ENCODE data around the gene PRPH2. TPM values are rescaled to one million over a fixed set of nuclear protein-coding genes. Genes with fewer than 3 reads are reported as not detected.

PRPH2 gene, protein sequence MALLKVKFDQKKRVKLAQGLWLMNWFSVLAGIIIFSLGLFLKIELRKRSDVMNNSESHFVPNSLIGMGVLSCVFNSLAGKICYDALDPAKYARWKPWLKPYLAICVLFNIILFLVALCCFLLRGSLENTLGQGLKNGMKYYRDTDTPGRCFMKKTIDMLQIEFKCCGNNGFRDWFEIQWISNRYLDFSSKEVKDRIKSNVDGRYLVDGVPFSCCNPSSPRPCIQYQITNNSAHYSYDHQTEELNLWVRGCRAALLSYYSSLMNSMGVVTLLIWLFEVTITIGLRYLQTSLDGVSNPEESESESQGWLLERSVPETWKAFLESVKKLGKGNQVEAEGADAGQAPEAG
- total RNA-seq, result 0.27 TPM

DNA sequence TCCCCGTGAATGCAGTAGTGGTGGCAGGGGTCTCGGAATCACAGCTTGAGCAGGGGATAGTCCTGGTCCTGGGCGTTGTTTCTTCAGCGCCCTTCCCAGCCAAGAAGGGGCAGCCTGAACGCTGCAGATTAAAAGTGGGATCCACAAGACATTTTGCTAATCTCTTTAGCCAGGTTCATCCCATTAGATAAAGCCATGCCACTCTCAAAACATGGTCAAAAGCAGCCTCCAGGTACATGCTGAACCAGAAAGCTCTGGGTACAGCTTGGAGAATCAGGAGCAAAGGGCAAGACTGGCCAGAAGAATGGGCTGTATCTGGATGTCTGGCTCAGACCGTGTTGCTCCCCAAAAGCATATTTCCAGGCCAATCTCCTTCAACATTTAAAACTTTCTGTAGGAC, at the start of gene PRPH2:
Gene PRPH2, minus strand, starts transcription at position 101 of the 400 bp plus-strand sequence. CDS start 263 bp downstream, outside the sequence.
- no peak for DNase-seq (ENCODE audit: low read depth in 2 of 3, low spot score in 2 of 3)

DNA sequence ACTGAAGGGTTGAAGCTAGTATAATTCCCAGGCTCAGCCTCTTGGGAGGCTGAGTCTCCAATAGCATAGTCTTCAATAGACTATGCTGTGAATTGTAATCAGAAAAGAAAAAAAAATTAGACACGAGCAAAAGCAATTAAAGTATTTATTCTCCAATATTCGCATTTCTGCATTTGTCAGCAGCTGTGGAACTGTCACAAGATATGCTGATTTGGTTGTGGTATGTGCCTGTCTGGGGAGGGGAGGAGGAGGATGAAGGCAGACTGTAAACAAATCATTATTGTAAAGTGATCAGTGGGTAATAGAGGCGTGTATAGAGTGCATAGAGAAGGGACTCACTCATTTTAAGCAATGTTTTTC, 49.3 kb upstream of the PRPH2 start:
- DNase-seq (ENCODE audit: low read depth in 2 of 3, low spot score in 2 of 3), result no peak

DNA sequence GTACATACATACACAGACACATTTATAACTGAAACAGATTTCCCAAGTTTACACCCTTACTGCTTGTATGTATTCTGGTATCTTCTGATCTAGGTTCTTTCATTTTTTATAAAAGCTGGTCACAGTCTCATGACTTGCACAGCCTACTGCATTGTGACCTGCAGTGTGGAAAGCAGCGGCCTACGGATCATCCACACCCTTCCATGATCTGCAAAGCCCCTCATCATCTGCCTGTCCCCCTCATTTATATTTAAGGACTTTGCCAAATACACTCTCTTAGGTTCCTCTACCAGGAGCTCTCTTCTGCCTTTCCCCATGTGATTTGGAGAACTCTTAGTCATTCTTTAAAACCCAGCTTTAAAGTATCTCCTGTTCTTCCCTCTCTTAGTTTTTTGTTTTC, 47.4 kb upstream of the PRPH2 start:
- no peak for DNase-seq (ENCODE audit: low read depth in 2 of 3, low spot score in 2 of 3)

DNA sequence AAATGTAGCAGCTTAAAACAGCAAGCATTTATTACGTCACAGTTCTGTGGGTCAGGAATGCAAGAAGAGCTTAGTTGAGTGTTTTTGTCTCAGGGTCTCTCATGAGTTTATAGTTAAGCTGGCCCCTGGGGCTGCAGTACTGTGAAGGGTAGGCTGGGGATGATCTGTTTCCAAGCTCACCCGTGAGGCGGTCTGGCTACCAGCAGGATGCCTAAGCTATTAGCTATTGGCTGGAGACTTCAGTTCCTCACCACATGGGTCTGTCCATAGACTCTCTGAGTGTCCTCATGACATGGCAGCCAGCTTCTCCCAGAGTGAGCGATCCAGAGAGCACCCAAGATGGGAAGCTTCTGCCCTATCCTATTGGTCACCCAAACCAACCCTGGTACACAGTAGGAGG, 46.7 kb upstream of the PRPH2 start:
- no peak for DNase-seq (ENCODE audit: low read depth in 2 of 3, low spot score in 2 of 3)

DNA sequence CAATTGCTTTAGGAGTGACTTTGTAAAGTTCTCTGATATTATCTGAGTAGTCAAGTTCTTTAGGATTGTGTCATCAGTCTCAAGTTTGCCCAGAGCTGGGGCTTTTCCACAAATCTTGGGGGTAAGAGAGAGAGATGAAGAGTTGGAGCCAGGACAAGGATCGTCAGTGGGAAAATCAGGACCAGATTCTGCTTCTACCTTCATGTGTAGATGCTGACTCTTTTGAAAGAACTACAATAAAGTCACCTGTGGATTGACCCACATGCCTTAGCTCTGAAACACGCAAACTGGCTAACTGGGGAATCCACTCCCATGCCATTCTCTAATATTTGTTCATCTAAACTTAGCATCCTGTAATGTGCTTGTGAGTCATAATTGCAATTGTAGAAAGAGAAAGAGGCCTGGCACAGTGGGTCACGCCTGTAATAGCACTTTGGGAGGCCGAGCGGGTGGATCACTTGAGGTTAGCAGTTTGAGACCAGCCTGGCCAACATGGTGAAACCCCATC, 43.8 kb upstream of the PRPH2 start:
- no peak for DNase-seq (ENCODE audit: low read depth in 2 of 3, low spot score in 2 of 3)

DNA sequence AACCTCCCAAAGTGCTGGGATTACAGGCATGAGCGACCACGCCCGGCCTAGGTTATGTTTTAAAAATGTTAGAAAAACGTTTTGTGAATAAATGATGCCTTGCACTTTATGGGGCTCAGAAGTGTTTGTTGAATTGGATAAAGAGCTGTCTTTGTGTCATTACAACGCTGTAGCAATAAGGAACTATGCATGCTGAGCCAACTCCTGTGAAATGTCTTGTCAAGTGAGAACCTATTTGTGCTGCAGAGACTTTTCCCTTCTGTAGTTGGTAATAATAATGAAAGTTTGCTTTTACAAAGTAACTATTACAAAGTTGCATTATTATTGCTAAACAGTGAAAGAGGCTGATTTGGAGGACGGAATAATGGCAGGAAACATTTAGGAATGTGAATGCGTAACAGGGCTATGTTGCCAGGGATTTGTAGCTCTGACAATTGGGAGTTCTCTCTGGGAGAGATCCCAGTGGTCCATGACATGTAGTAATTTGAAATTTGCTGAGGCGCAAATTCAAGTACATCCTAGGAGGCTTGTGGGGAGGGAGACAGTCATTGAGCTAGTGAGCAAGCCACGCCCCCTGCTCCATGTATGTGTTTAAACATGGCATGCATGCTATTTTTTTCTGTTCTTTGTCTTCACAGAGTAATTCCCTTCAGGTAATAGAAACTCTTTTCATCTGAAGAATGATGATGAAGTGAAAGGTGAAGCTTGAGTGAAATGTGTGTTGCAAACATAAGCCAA, 42.7 kb upstream of the PRPH2 start:
- DNase-seq (ENCODE audit: low read depth in 2 of 3, low spot score in 2 of 3), result no peak

DNA sequence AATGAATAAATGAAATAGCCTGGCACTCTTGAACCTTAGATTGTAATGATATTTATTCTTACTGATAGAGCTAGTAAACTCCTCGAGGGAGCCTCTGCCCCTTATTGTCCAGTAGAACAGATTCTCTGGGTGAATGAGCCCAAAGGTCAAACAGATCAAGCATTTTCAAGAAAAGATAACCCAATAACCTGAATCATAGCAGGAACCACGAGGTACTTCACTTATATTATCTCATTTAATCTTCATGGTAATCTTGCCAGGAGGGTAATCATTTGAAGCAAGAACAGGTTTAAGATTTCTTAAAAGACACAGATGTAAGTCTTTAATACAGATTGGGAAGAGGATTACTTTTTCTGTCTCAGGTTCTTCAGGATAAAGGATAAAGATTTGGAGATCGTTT, 40.6 kb upstream of the PRPH2 start:
- DNase-seq (ENCODE audit: low read depth in 2 of 3, low spot score in 2 of 3), result no peak

DNA sequence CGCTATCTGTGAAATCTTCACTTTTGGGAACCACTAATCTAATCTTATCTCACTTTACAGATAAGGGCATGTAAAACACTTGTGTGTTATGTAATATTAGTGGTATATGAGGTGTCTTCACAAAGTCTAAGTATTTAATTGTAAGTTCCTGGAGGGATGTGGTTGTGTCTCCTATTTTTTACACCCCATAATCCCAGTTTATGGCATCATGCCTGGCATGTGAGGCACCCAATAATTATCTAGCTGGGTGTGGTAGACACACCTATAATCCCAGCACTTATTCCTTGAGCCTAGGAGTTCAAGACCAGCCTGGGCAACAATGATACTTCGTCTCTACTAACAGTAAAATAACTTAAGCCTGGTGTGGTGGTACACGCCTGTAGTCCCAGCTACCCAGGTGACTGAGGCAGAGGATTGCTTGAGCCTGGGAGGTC, 40.0 kb upstream of the PRPH2 start:
- DNase-seq (ENCODE audit: low read depth in 2 of 3, low spot score in 2 of 3), result no peak

DNA sequence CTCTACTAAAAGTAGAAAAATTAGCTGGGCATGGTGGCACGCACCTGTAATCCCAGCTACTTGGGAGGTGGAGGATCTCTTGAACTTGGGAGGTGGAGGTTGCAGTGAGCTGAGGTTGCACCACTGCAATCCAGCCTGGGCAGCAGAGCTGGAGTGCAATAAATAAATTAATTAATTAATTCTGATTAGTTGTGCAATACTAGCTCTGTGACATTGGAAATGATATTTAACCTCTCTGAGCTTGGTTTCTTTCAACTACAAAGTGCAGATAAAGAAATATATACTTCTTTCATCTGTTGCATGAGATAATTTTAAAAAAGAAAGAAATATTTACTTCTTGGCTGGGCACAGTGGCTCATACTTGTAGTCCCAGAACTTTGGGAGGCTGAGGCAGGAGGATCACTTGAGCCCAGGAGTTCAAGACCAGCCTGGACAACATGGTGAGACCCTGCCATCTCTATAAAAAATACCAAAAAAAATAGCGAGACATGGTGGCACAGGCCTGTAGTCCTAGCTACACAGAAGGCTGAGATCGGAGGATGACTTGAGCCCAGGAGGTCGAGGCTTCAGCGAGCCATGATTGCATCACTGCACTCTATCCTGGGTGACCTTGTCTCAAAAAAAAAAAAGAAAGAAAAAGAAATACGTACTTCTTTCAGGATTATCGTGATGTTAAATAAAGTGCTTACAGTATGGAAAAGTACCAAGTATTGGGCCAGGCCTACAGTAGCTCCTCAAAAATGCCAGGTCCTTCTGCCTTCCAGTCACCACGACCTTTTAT, 39.1 kb upstream of the PRPH2 start:
- DNase-seq (ENCODE audit: low read depth in 2 of 3, low spot score in 2 of 3), result no peak

DNA sequence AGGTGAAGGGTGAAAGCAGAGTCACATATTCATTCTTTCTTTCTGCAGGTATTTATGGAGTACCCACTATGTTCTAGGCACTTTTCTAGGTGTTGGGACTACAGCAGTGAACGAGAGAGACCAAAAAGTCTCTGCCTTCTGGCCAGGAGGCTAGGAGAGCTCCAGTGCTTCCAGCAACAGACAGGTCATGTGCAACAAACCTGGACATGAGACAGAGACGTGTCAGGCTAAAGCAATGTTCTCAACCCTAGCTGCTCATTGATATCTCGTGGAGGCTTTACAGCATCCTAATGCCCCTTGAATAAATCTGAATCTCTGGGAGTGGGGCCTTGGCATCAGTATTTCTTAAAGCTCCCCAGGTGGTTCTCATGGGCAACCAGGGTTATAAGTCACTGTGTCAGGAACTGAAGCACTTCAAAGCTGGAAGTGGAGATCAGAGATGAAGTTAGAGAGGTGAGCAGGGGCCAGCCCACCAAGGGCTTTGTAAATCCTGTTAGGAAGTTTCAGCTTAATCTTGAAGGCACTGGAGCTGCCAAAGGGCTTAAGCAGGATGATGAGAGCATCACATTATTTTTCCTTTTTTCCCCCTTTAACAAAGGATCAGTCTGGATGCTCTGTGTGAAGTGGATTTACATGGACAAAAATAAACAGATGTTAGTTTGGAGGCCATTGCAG, 36.5 kb upstream of the PRPH2 start:
- DNase-seq (ENCODE audit: low read depth in 2 of 3, low spot score in 2 of 3), result no peak

DNA sequence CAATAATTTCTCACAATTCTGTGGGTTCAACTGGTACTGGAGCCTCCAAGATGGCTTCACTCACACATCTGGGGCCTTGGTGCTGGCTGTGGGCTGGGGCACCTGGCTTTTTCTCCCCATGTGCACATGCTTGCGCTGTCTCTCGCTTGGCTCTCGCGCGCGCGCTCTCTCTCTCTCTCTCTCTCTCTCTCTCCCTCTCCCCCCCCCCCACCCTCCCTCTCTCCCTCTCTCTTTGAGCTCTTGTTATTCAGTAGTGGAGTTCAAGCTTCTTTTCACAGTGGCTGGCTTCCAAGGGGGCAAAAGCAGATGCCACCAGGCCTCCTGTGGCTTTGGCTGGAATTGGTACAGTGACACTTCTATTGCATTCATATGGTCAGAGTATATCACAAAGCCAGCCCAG, 34.3 kb upstream of the PRPH2 start:
- no peak for DNase-seq (ENCODE audit: low read depth in 2 of 3, low spot score in 2 of 3)

DNA sequence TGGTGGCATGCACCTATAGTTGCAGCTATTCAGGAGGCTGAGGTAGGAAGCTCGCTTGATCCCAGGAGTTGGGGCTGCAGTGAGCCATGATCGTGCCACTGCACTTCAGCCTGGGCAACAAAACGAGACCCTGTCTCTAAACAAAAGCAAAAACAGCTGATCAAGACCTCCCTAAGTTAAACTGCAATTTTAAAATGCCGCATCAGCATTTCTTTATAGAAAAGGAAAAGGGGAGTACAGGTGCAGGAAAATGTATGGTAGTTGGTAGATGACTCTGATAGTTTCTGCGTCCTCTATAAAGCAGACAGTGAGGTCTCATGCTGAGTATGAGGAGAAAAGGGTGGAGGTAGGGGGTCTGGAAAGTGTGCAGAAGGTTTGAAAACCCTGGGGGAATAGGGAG, 32.4 kb upstream of the PRPH2 start:
- no peak for DNase-seq (ENCODE audit: low read depth in 2 of 3, low spot score in 2 of 3)

DNA sequence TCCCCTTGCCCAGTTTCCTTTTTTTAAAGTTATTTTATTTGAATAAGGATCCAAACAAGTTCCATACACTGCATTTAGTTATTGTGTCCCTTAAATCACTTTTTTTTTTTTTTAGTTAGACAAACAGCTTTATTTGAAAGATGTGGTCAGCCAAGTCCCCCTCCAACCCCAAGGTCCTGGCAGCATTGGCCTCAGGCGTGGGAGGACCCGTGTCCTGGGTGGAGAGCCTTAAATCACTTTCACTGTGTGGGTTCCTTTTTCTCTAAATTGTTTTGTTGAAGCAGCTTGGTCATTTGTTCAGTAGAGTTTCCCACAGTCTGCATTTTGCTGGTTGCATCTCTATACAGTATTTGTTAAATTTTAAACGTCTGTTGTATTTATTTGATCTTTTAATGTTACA, 28.7 kb upstream of the PRPH2 start:
- no peak for DNase-seq (ENCODE audit: low read depth in 2 of 3, low spot score in 2 of 3)

DNA sequence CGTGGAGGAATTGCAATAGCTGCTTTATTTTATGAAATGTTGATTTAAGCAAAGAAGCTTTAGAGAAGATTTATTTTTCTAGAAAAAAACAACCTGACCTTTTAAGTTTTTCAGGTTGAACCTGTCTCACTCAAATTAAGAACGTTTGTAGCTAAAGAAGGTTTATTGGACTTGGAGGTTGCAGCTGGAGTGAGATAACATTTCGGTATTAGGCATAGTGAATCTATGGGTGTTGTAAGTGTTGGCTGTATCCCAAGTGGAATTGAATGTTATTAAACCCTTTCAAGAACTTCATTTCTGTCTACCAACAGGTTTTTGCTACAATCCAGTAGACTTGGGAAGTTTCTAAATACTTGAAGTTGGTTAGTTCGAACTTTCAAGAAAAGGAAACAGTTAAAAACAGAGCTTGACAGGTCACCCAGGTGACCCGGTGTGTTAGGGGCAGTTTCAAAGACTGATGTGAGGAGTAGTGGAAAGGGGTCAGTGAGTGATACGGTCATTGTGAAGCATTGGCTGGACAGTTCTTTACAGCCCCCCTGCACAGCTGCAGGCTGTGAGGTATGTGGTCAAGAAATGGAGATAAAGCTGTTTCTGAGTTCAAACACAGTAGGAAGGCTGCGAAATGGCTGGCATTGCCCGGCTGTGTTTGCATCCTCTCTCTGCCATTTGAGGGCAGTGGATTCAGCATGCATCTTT, 26.0 kb upstream of the PRPH2 start:
- no peak for DNase-seq (ENCODE audit: low read depth in 2 of 3, low spot score in 2 of 3)

DNA sequence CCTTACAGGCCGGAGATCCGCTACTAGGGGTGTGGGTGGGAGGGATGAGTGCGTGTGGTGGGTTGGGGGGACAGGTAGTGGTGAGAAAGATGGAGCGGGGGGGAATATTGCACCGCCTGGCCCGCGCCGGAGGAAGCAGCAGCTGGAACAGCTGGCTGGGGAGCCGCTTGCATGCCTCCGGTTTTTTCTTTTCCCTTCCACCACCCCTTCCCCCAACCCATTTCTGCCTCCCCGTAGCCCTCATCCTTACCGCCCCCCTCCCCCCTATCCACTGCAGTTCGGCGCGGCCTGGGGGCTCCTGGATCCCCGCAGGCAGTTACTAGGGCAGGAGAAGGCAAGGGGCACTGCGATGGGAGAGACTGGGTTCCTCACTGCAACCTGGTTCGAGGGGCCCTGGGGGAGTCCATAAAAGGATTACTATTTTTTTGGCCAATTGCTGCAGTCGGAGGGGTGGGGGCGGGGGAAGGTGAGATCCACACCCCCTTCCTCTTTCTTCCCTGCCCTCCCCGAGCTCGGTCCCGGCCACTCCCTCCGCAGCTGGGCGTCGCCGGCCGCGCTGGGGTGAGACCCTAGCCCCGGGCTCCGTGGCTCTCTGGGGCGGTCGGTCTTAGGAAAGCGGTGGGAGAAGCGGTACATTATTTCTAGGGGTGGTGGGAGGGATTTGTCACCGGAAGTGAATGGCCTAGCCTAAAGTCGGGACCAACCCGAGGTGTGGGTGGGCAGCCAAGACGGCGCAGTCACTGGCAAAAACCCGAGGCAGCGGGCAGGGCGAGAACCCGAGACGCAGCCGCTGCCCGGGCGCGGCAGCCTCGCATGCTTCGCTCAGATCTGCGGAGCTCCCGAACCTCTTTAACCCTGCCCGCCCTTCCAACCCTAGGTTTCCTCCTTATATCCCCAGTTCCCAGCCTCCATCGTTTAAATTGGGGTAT, 24.3 kb upstream of the PRPH2 start:
- DNase-seq (ENCODE audit: low read depth in 2 of 3, low spot score in 2 of 3), result peak; percentile 64 to 97 (median 93)

DNA sequence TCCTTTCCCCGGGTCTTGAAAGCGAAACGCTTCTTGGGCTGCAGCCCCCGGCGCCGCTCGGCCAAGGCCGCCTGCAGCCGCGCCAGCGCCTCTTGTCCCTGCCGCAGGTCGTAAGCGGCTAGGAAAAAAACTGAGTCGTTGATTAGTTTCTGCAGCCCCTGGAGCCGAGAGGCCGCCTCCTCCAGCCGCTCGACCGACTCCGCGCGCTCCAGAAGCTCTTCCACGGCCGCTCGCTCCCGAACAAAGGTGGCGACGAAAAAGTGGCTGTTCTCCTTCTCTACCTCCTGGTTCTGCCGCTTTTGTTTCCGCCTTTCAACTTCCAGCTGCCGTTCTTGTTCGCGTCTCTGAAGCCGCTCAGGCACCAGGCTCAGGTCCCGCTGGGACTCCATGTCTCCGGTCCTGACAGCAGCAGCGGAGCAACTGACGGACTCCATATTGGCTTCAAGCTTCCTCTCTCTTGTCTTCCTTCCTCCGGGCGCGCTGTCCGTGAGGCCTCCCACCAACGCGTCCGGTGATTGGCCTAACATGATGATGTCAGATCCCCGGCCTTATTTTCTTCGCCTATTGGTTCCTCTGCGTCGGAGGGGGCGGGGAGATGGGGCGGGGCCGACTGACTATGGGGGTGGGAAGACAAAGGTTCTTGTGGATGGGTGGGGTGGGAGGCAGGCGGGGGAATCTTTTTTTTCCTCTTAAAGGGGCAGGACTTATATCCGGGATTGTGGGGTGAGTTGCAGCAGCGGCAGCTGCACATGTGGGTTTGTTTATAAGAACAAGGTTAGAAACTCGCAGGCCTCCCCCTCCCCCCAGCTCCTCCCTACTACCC, 23.5 kb upstream of the PRPH2 start, which contains the start of gene TBCC:
Gene TBCC, minus strand, starts transcription at position 464 of the 823 bp plus-strand sequence. Its CDS starts 30 bp downstream, at position 434.
- peak; percentile 87 to 99 (median 98) for DNase-seq (ENCODE audit: low read depth in 2 of 3, low spot score in 2 of 3)

DNA sequence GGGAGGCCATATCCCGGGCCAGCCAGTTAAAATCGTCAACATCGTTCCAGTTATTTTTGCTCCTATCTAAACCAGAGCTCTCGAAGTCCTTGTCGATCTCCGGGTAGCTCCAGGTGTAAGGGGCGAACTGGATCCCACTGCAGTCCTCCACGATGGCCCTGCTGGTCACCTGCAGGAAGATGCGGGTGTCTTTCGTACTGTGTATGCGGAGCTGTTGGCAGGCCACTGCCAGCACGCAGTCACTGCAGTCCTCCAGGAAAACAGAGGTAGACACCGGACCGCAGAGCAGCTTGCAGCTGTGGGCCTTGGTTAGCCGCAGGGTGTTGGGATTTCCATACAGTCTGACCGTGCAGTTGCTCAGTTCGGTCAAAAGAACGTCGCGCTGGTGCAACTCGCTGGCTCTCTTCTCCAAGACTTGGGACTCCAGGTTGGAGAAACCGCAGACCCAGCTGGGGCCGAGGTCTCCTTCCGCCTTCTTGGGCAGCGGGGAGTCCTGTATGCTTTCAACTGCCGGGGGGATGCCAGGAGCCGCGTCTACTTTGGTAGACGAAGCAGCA, 22.8 kb upstream of the PRPH2 start:
- DNase-seq (ENCODE audit: low read depth in 2 of 3, low spot score in 2 of 3), result peak in 2 of 3 donors; percentile 29 to 33

Data from hematopoietic multipotent progenitor cell (in vitro differentiated cells).